ENCODE data around the gene PTGDS.

Gene PTGDS

GRCh38 chr9:137025517-137025966, 48.2 kb downstream of the PTGDS start:
- TF ChIP-seq GATA2 (IDR thresholded peaks at IDR 0.05; ENCODE audit: low read depth, low read length) (no peak), GATA3 (IDR thresholded peaks at IDR 0.05; ENCODE audit: low read depth, low read length) (no peak)

DNA sequence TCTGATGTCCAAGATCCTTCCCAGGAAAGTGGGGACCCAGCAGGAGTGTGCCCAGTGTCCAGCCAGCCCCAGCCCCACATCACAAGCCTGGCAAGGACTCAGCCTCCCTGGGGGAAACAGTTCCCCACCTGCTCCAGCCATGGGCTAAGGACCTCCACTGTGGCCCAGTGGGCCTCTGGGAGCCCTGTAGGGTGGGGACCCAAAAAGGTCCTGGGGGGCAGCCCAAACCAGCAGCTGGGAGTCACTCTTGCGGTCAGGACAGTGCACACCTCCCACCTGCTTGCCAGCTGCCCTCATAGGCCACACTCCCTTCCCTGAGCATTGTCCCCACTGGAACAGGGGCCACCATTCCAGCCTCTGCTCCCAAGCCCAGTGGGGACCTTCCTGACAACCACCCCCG, 49.1 kb downstream of the PTGDS start:
- TF ChIP-seq GATA2 (IDR thresholded peaks at IDR 0.05; ENCODE audit: low read depth, low read length) (no peak), GATA3 (IDR thresholded peaks at IDR 0.05; ENCODE audit: low read depth, low read length) (no peak)

- TF ChIP-seq GATA2 (IDR thresholded peaks at IDR 0.05; ENCODE audit: low read depth, low read length) (no peak), GATA3 (IDR thresholded peaks at IDR 0.05; ENCODE audit: low read depth, low read length) (no peak)
These were observed 49.5 kb downstream of the PTGDS start for GRCh38 chr9:137026828-137027227.

DNA sequence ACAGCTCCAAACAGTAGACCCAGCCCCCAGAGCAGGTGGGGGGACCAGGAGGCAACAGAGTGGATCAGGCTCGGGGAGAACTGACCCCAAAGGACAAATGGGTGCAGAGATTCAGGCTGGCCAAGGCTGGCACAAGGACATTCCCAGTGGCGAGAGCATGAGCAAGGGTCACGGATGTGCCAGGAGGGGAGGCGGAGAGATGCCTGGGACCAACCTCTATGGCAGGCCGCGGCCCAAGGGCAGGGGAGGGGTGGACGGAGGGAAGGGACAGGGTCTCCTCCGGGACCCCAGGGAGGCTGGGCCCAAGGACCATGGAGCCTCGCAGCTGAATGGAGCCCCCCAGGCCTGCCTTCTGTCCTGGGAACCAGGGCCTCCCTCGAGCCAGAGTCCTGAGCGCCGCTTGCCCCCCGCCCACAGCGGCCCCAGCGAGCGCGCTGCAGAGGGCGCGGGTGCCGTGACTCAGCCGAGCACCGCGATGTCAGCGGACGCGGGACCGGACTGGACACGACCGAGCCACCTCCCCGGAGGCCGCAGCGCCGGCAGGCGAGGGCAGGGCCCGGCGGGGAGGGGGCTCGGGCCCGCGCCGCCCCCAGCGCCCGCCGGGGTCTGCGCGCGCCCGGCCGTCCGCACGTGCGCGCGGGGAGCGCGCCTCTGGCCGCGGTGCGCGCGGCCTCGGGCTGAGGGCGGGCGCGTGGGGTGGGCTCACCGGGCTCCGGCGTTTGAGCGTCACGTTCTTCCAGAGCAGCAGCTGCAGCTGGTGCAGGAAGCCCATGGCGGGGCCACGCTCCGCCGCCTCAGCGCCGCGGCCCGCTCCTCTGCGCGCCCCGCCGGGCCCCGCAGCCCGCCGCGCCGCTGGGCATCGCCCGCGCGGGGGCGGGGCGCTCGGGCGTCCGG, 50.3 kb downstream of the PTGDS start, which contains the start of gene ABCA2:
Gene ABCA2, minus strand, starts transcription at position 869 of the 894 bp plus-strand sequence. Its CDS starts 97 bp downstream, at position 772.
- TF ChIP-seq GATA2 (IDR thresholded peaks at IDR 0.05; ENCODE audit: low read depth, low read length), result no peak
- TF ChIP-seq GATA3 (IDR thresholded peaks at IDR 0.05; ENCODE audit: low read depth, low read length), result no peak

DNA sequence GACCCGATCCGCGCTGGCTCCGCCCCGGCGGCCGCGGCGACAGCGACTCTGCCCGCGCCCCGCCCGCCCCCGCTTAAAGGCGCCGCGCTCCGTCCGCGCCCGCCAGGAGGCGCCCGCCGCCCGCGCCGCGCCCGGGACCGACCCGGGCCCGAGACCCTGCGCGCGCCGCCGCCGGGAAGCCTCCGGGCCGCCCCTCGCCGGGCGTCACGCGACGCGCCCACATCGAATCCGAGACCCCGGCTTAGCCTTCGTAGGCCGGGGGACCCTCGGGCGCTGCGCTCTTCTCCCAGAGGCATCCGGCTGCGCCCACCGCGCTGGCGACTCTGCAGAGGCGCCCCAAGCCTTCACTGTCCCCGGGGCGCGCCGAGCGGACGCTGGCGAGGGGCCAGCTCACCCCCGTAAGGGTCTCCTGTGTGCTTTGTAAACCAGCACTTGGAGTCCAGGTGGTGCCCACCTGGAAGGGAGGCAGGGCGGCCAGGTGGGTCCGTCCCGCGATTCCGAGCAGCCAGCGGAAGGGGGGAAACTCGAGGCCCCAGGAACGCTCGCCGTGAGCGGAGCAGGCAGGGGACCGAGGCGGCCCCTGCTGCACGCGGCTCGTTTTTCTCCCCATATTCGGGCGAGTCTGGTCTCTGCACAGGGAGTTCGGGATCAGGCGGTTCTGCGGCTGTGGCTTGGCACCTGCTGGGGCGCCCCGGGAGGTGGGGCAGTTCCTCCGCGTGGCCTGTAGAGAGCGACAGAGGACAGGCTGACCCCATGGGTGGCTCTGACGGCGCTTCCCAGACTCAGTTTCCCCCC, 51.2 kb downstream of the PTGDS start:
- no peak for TF ChIP-seq GATA3 (IDR thresholded peaks at IDR 0.05; ENCODE audit: low read depth, low read length)
- no peak for TF ChIP-seq GATA2 (IDR thresholded peaks at IDR 0.05; ENCODE audit: low read depth, low read length)

- TF ChIP-seq GATA3 (IDR thresholded peaks at IDR 0.05; ENCODE audit: low read depth, low read length) (no peak), GATA2 (IDR thresholded peaks at IDR 0.05; ENCODE audit: low read depth, low read length) (no peak)
These were observed 52.0 kb downstream of the PTGDS start for GRCh38 chr9:137029058-137029936.

DNA sequence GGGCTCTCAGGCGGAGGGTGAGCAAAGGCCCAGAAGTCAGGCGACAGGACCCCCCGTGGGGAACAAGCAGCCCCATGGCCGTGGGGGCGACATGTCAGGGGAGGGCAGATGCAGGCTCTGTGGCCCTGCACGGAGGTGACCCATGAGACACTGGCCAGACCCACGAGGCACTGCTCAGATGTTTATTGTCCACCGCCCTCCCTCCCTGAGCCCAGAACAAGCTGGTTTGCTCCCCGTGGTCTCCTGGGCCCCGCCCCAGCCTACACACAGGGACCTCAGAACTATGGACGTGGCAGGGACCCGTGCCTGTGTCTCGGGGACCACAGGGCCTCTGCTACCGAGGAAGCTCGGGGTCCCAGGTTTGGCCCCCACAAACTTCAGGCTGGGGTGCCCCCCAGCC, 52.7 kb downstream of the PTGDS start:
- TF ChIP-seq GATA3 (IDR thresholded peaks at IDR 0.05; ENCODE audit: low read depth, low read length), result no peak
- no peak for TF ChIP-seq GATA2 (IDR thresholded peaks at IDR 0.05; ENCODE audit: low read depth, low read length)

- no peak for TF ChIP-seq GATA2 (IDR thresholded peaks at IDR 0.05; ENCODE audit: low read depth, low read length)
- no peak for TF ChIP-seq GATA3 (IDR thresholded peaks at IDR 0.05; ENCODE audit: low read depth, low read length)
These were observed 53.5 kb downstream of the PTGDS start for GRCh38 chr9:137030538-137031527.
